IPS-18c (cell line): ENCODE measurements around the gene TBL1X.

Experiments
- H3K4me3 ChIP-seq: 2 replicates; pipeline ENCODE4 v1.7.0; 2013; ENCODE audit warnings: low read depth, mild to moderate bottlenecking, low read length, moderate library complexity; ENCODE audit not compliant: insufficient read depth
- H3K9me3 ChIP-seq: one replicate; pipeline ENCODE4 v1.6.1; 2013; ENCODE audit warnings: mild to moderate bottlenecking, low read length, moderate library complexity; ENCODE audit not compliant: control insufficient read depth, insufficient read depth

TBL1X gene

GRCh38 chrX:9482837-9483236, 18.0 kb downstream of the TBL1X start:
- Histone ChIP-seq H3K9me3 (peaks cover 17% of the 10 kb centered on the region), H3K4me3 (no peak overlapping the region)

GRCh38 chrX:9483376-9483775, 18.5 kb downstream of the TBL1X start:
- Histone ChIP-seq H3K9me3 (peaks cover 15% of the 10 kb centered on the region), H3K4me3 (no peak overlapping the region)

GRCh38 chrX:9486786-9487387, 22.0 kb downstream of the TBL1X start:
- no peak overlapping the region for H3K4me3 ChIP-seq
- peaks cover 17% of the 10 kb centered on the region for H3K9me3 ChIP-seq

GRCh38 chrX:9488586-9488985, 23.7 kb downstream of the TBL1X start:
- Histone ChIP-seq H3K4me3 (no peak overlapping the region), H3K9me3 (peaks cover 13% of the 10 kb centered on the region)

- no peak overlapping the region for H3K4me3 ChIP-seq
- peaks cover 13% of the 10 kb centered on the region for H3K9me3 ChIP-seq
Measured at GRCh38 chrX:9489234-9489633, 24.4 kb downstream of the TBL1X start.

GRCh38 chrX:9492901-9493300, 28.0 kb downstream of the TBL1X start:
- H3K9me3 ChIP-seq: peaks cover 4% of the 10 kb centered on the region
- H3K4me3 ChIP-seq: no peak overlapping the region

- H3K4me3 ChIP-seq: no peak overlapping the region
- H3K9me3 ChIP-seq: peaks cover 8% of the 10 kb centered on the region
Measured at GRCh38 chrX:9493936-9494335, 29.1 kb downstream of the TBL1X start.

GRCh38 chrX:9494771-9495170, 29.9 kb downstream of the TBL1X start:
- Histone ChIP-seq H3K4me3 (no peak overlapping the region), H3K9me3 (peaks cover 11% of the 10 kb centered on the region)

GRCh38 chrX:9495496-9495895, 30.6 kb downstream of the TBL1X start:
- Histone ChIP-seq H3K4me3 (no peak overlapping the region), H3K9me3 (peaks cover 11% of the 10 kb centered on the region)

GRCh38 chrX:9498236-9498635, 33.4 kb downstream of the TBL1X start:
- no peak overlapping the region for H3K4me3 ChIP-seq

GRCh38 chrX:9500584-9500983, 35.7 kb downstream of the TBL1X start:
- H3K9me3 ChIP-seq: peaks cover 13% of the 10 kb centered on the region
- no peak overlapping the region for H3K4me3 ChIP-seq

More at GRCh38 chrX:9498236-9498635, 33.4 kb downstream of the TBL1X start:
- peaks cover 11% of the 10 kb centered on the region for H3K9me3 ChIP-seq

GRCh38 chrX:9501362-9501761, 36.5 kb downstream of the TBL1X start:
- H3K9me3 ChIP-seq: peaks cover 13% of the 10 kb centered on the region
- no peak overlapping the region for H3K4me3 ChIP-seq

- H3K9me3 ChIP-seq: peaks cover 13% of the 10 kb centered on the region
- H3K4me3 ChIP-seq: no peak overlapping the region
Measured at GRCh38 chrX:9503261-9503660, 38.4 kb downstream of the TBL1X start.

GRCh38 chrX:9510366-9510765, 45.5 kb downstream of the TBL1X start:
- Histone ChIP-seq H3K4me3 (no peak overlapping the region), H3K9me3 (peaks cover 17% of the 10 kb centered on the region)

- Histone ChIP-seq H3K9me3 (peaks cover 20% of the 10 kb centered on the region), H3K4me3 (no peak overlapping the region)
Measured at GRCh38 chrX:9510980-9511379, 46.1 kb downstream of the TBL1X start.

- Histone ChIP-seq H3K4me3 (no peak overlapping the region), H3K9me3 (peaks cover 16% of the 10 kb centered on the region)
Measured at GRCh38 chrX:9515489-9515888, 50.6 kb downstream of the TBL1X start.

- Histone ChIP-seq H3K4me3 (no peak overlapping the region), H3K9me3 (peaks cover 16% of the 10 kb centered on the region)
Measured at GRCh38 chrX:9515973-9516538, 51.2 kb downstream of the TBL1X start.

- Histone ChIP-seq H3K4me3 (no peak overlapping the region), H3K9me3 (peaks cover 19% of the 10 kb centered on the region)
Measured at GRCh38 chrX:9516635-9517034, 51.8 kb downstream of the TBL1X start.

GRCh38 chrX:9518051-9518450, 53.2 kb downstream of the TBL1X start:
- H3K4me3 ChIP-seq: no peak overlapping the region

More at GRCh38 chrX:9518051-9518450, 53.2 kb downstream of the TBL1X start:
- peaks cover 21% of the 10 kb centered on the region for H3K9me3 ChIP-seq
